HepG2 (cell line): ENCODE measurements around the gene VSIG10L2. TPM values are rescaled to one million over a fixed set of nuclear protein-coding genes. Genes with fewer than 3 reads are reported as not detected.

Experiments used
- ATAC-seq: fragments of 200-7000 bp; cut with Tn5 transposase; 3 replicates; pipeline ENCODE4 v1.9.1; 2020; ENCODE audit warnings: mild to moderate bottlenecking, moderate library complexity
- BruUV-seq: library from RNA; stranded (reverse); fragments of 400-500 nt; replicated peaks from 2 replicates; lab custom pipeline; 2021; lab: Mats Ljungman, UMichigan
- CTCF ChIA-PET: fragments of 300-600 bp; formaldehyde crosslinking; extraction: SDS; loops from one replicate; lab custom pipeline; 2021; ENCODE audit warnings: low total read pairs, inconsistent platforms, low intra/inter-chr PET ratio; lab: Yijun Ruan, JAX
- POLR2A ChIA-PET: fragments of 350-600 bp; sonication (Branson Sonifier 250); formaldehyde crosslinking; loops from one replicate; lab custom pipeline; 2020; ENCODE audit warnings: antibody characterized with exemption, inconsistent platforms; lab: Yijun Ruan, JAX
- DNase-seq: peaks from one replicate; pipeline ENCODE4 v3.0.0-alpha.2; 2015; ENCODE audit warnings: low spot score
- FAIRE-seq: peaks from 3 replicates; lab custom pipeline; 2011; peaks lifted over from hg19 to GRCh38; lab: Jason Lieb, UNC
- H2AFZ ChIP-seq: one replicate; pipeline ENCODE4 v1.6.1; 2011; ENCODE audit warnings: low read length, inconsistent platforms
- H3K27ac ChIP-seq: fragments of 300-600 bp; 3 replicates; pipeline ENCODE4 v1.8.0; 2011; ENCODE audit warnings: mixed run types, mild to moderate bottlenecking, mixed read lengths, low read length, inconsistent platforms; ENCODE audit not compliant: insufficient read depth; ENCODE audit errors: extremely low read length
- H3K27me3 ChIP-seq, 2 experiments: fragments of 200-600 bp in 1 of 2; 2 replicates in 1 of 2; 3 replicates in 1 of 2; pipeline versions ENCODE4 v1.6.0 to v1.8.0; 2011; ENCODE audit warnings: low read length in 2 of 2, mild to moderate bottlenecking in 2 of 2, moderate library complexity in 2 of 2, inconsistent platforms in 1 of 2; ENCODE audit not compliant: insufficient read depth in 2 of 2, control insufficient read depth in 1 of 2
- H3K36me3 ChIP-seq, 2 experiments: fragments of 200-600 bp in 1 of 2; replicated peaks in 1 of 2; 2 replicates in 1 of 2; 3 replicates in 1 of 2; pipeline versions ENCODE4 v1.5.1 to v1.8.0; 2011; ENCODE audit warnings: low read length in 2 of 2, inconsistent platforms in 1 of 2; ENCODE audit not compliant: insufficient read depth in 2 of 2, control insufficient read depth in 1 of 2
- H3K4me1 ChIP-seq: 2 replicates; pipeline ENCODE4 v1.5.1; 2012; ENCODE audit warnings: low read length, inconsistent platforms; ENCODE audit not compliant: insufficient read depth
- H3K4me2 ChIP-seq: 2 replicates; pipeline ENCODE4 v1.6.0; 2011; ENCODE audit warnings: low read depth, low read length, inconsistent platforms
- H3K4me3 ChIP-seq, 3 experiments: fragments of 200-600 bp in 1 of 3; sonication (generic), shearing (Covaris generic) in 1 of 3; replicated peaks in 1 of 3; 2 replicates each; pipeline ENCODE4 v1.5.1; 2011 to 2016; ENCODE audit warnings: low read length in 3 of 3, inconsistent platforms in 2 of 3, low read depth in 2 of 3, mild to moderate bottlenecking in 2 of 3, control low read depth in 1 of 3, mixed read lengths in 1 of 3; ENCODE audit not compliant: insufficient read depth in 1 of 3
- H3K79me2 ChIP-seq: one replicate; pipeline ENCODE4 v1.6.1; 2011; ENCODE audit warnings: low read length, inconsistent platforms; ENCODE audit not compliant: insufficient read depth
- H3K9ac ChIP-seq: 2 replicates; pipeline ENCODE4 v1.6.0; 2011; ENCODE audit warnings: mild to moderate bottlenecking, low read depth, low read length, inconsistent platforms; ENCODE audit not compliant: insufficient read depth
- H3K9me3 ChIP-seq: 2 replicates; pipeline ENCODE4 v1.5.1; 2012; ENCODE audit warnings: mild to moderate bottlenecking, low read length
- H4K20me1 ChIP-seq: 2 replicates; pipeline ENCODE4 v1.6.0; 2011; ENCODE audit warnings: inconsistent platforms, mild to moderate bottlenecking, low read length, moderate library complexity; ENCODE audit not compliant: insufficient read depth
- ARHGAP35 ChIP-seq: sonication (generic); formaldehyde crosslinking; IDR thresholded peaks from 2 replicates; pipeline ENCODE4 v1.9.0; 2022; ENCODE audit warnings: mild to moderate bottlenecking, inconsistent platforms, moderate library complexity, missing genetic modification reagents, borderline replicate concordance
- ELF4 ChIP-seq: sonication (generic); formaldehyde crosslinking; IDR thresholded peaks from 2 replicates; pipeline ENCODE4 v1.5.0; 2020; ENCODE audit warnings: missing genetic modification reagents, mild to moderate bottlenecking, moderate library complexity, borderline replicate concordance
- ETV6 ChIP-seq: sonication (generic); formaldehyde crosslinking; conservative IDR thresholded peaks from 2 replicates; pipeline ENCODE4 v1.4.0; 2020; ENCODE audit warnings: missing genetic modification reagents
- FOXK1 ChIP-seq: sonication (generic); formaldehyde crosslinking; IDR thresholded peaks from 2 replicates; pipeline ENCODE4 v1.4.0; 2020; ENCODE audit warnings: low read depth, missing genetic modification reagents, borderline replicate concordance
- GTF3A ChIP-seq: sonication (generic); formaldehyde crosslinking; conservative IDR thresholded peaks from 2 replicates; pipeline ENCODE4 v1.4.0; 2020; ENCODE audit warnings: mild to moderate bottlenecking, missing genetic modification reagents
- HDAC6 ChIP-seq: fragments of 200-600 bp; sonication (generic); IDR thresholded peaks from 2 replicates; pipeline ENCODE4 v1.7.0; 2017; ENCODE audit warnings: mild to moderate bottlenecking, antibody characterized with exemption, low read length, low read depth
- KDM1A ChIP-seq: IDR thresholded peaks from 2 replicates; pipeline ENCODE4 v1.6.1; 2016; ENCODE audit warnings: missing compliant biosample characterization
- MBNL3 ChIP-seq: fragments of 250-450 bp; sonication (Bioruptor Pico); conservative IDR thresholded peaks from 2 replicates; pipeline ENCODE4 v1.8.0; 2022; ENCODE audit warnings: mild to moderate bottlenecking, inconsistent platforms
- SOX6 ChIP-seq, 2 experiments: fragments of 450-650 bp in 1 of 2; sonication (generic) in 1 of 2; formaldehyde crosslinking in 1 of 2; IDR thresholded peaks; 2 replicates each; pipeline versions ENCODE4 v1.4.0 to v1.6.1; 2017 to 2020; ENCODE audit warnings: antibody characterized with exemption in 1 of 2, mild to moderate bottlenecking in 1 of 2, missing genetic modification reagents in 1 of 2
- TCF12 ChIP-seq, 2 experiments: fragments of 450-650 bp in 1 of 2; sonication (generic) in 1 of 2; formaldehyde crosslinking in 1 of 2; IDR thresholded peaks; 2 replicates each; pipeline versions ENCODE4 v1.6.1 to v1.8.0; 2017 to 2022; ENCODE audit warnings: antibody characterized with exemption in 1 of 2, mild to moderate bottlenecking in 1 of 2, missing genetic modification reagents in 1 of 2, moderate library complexity in 1 of 2
- ZNF207 ChIP-seq: fragments of 450-650 bp; IDR thresholded peaks from 2 replicates; pipeline ENCODE4 v1.6.1; 2016; ENCODE audit warnings: antibody characterized with exemption, borderline replicate concordance
- ZNF264 ChIP-seq: sonication (generic); formaldehyde crosslinking; IDR thresholded peaks from 2 replicates; pipeline ENCODE4 v1.4.0; 2020; ENCODE audit warnings: missing genetic modification reagents
- ZNF367 ChIP-seq: sonication (generic); formaldehyde crosslinking; IDR thresholded peaks from 2 replicates; pipeline ENCODE4 v1.4.0; 2020; ENCODE audit warnings: missing genetic modification reagents, borderline replicate concordance
- ZNF546 ChIP-seq: sonication (generic); formaldehyde crosslinking; conservative IDR thresholded peaks from 2 replicates; pipeline ENCODE4 v1.8.1; 2023; ENCODE audit warnings: mild to moderate bottlenecking, missing genetic modification reagents
- ZNF891 ChIP-seq: sonication (generic); formaldehyde crosslinking; IDR thresholded peaks from 2 replicates; pipeline ENCODE4 v1.5.0; 2020; ENCODE audit warnings: mild to moderate bottlenecking, missing genetic modification reagents
- ZSCAN12 ChIP-seq: sonication (generic); formaldehyde crosslinking; IDR thresholded peaks from 2 replicates; pipeline ENCODE4 v1.9.0; 2021; ENCODE audit warnings: mild to moderate bottlenecking, missing genetic modification reagents
- WGBS: methylation state at CpG from one replicate; pipeline ENCODE4 v1.1.6; 2017; ENCODE audit warnings: low lambda C conversion rate; 5-methylcytosine and 5-hydroxymethylcytosine counted together
- in situ Hi-C: cut with HindIII; loops from 2 replicates; pipeline ENCODE4 v1.10.0; 2017; ENCODE audit warnings: low pct_unique_long_range_greater_than_20kb; ENCODE audit not compliant: extremely low pct_ligation_motif_present
- intact Hi-C: fragments of 100-400 bp; cut with micrococcal nuclease; formaldehyde crosslinking; loops from one replicate; pipeline ENCODE4 v1.10.0; 2022; ENCODE audit not compliant: unreplicated experiment
- polyA plus RNA-seq, 8 experiments: library from polyadenylated mRNA; depleted of rRNA in 3 of 8; stranded (reverse) in 7 of 8; unstranded in 1 of 8; fragments of >200 nt; fragmentation: Illumina TruSeq in 4 of 8; extraction: Trizol in 4 of 8; gene quantifications; 2 replicates each; pipeline versions ENCODE4 v1.2.1 to v1.2.3, GENCODE V29; 2011 to 2016; ENCODE audit warnings: low read depth in 4 of 8, missing spikeins in 1 of 8, mixed read lengths in 1 of 8; ENCODE audit not compliant: insufficient read depth in 1 of 8
- total RNA-seq, 5 experiments: library from RNA; depleted of rRNA; stranded (reverse); fragments of >200 nt; fragmentation: Illumina TruSeq; extraction: Trizol; gene quantifications; 2 replicates each; pipeline ENCODE4 v1.2.3, GENCODE V29; 2016; ENCODE audit warnings: low read depth in 1 of 5
- TF ChIP-seq, protein P1 (sequence below): sonication (generic); formaldehyde crosslinking; IDR thresholded peaks from 2 replicates; pipeline ENCODE4 v1.5.1; 2020; ENCODE audit warnings: mild to moderate bottlenecking, missing genetic modification reagents, borderline replicate concordance
- TF ChIP-seq, protein P2 (sequence below): sonication (generic); formaldehyde crosslinking; IDR thresholded peaks from 2 replicates; pipeline ENCODE4 v1.9.0; 2021; ENCODE audit warnings: missing genetic modification reagents, mild to moderate bottlenecking, borderline replicate concordance

Gene VSIG10L2
- total and polyA plus RNA-seq, 2 of the 13 experiments (the other 11 are each of a cell fraction or from before 2014, with no cell fraction given) = 0.21 TPM; not detected in 1

DNA sequence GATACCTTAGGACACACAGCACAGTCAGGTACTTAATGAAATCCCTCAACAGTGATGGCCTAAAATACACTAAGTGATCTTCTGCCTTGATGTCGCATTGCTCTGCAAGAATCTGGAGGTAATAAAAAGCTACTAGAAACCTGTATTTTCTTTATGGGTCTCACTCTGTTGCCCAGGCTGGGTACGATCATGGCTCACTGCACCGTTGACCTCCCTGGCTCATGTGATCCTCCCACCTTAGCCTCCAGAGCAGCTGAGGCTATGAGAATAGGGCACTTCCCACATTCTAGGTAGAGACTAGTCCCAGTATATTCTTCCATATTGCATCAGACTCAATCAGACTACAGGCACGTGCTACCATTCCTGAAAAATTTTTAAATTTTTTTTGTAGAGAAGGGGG lies 21.7 kb downstream of the VSIG10L2 start (continued):
- no peak for TF ChIP-seq GTF3A

DNA sequence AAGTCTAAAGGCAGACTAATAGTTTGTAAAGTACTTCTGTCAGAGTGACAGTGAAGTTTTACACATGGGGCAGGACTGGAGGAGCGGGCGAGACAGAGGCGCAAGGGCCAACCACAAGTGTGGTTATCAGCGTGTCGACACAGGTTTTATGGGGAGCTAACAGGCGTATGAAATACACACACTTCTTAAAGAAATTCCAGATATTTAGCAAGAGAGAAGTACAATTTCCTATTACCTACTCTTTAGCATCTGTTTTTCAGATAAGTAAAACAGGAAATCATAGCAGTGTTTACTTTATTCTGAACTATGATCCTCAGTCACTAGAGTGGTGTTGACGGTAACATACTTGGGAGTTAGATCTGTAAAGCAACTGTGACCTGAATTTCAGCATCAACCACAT lies 22.5 kb downstream of the VSIG10L2 start:
- no peak overlapping the region for H2AFZ ChIP-seq
- no peaks in the 10 kb centered on the region for H3K9me3 ChIP-seq
- in situ Hi-C loops (no loop called here), intact Hi-C loops (no loop called here)
- H3K4me2 ChIP-seq = peak overlapping the region; percentile 39
- no peaks in the 10 kb centered on the region for H3K79me2 ChIP-seq
- peak; percentile 88 for ATAC-seq
- CTCF ChIA-PET = no interaction called here
- WGBS = 81% methylated on average over 7 of the region's 7 CpGs
- BruUV-seq = no TSS peak
- H3K36me3 ChIP-seq = no peaks in the 10 kb centered on the region
- POLR2A ChIA-PET = no interaction called here
- peak; percentile 70 for DNase-seq
- H3K27ac ChIP-seq = peak overlapping the region; percentile 50
- no peaks in the 10 kb centered on the region for H3K27me3 ChIP-seq
- peak; percentile 30 for FAIRE-seq
- H3K4me3 ChIP-seq = no peak overlapping the region
- no peak overlapping the region; the same call in 1 of the 2 replicates for H3K9ac ChIP-seq
- no peaks in the 10 kb centered on the region for H4K20me1 ChIP-seq
- H3K4me1 ChIP-seq = peaks cover 28% of the 10 kb centered on the region
- no peak for TF ChIP-seq ARHGAP35 (CRISPR knock-in tag)
- TF ChIP-seq KDM1A (CRISPR knock-in tag) = no peak
- TF ChIP-seq, protein P1, sequence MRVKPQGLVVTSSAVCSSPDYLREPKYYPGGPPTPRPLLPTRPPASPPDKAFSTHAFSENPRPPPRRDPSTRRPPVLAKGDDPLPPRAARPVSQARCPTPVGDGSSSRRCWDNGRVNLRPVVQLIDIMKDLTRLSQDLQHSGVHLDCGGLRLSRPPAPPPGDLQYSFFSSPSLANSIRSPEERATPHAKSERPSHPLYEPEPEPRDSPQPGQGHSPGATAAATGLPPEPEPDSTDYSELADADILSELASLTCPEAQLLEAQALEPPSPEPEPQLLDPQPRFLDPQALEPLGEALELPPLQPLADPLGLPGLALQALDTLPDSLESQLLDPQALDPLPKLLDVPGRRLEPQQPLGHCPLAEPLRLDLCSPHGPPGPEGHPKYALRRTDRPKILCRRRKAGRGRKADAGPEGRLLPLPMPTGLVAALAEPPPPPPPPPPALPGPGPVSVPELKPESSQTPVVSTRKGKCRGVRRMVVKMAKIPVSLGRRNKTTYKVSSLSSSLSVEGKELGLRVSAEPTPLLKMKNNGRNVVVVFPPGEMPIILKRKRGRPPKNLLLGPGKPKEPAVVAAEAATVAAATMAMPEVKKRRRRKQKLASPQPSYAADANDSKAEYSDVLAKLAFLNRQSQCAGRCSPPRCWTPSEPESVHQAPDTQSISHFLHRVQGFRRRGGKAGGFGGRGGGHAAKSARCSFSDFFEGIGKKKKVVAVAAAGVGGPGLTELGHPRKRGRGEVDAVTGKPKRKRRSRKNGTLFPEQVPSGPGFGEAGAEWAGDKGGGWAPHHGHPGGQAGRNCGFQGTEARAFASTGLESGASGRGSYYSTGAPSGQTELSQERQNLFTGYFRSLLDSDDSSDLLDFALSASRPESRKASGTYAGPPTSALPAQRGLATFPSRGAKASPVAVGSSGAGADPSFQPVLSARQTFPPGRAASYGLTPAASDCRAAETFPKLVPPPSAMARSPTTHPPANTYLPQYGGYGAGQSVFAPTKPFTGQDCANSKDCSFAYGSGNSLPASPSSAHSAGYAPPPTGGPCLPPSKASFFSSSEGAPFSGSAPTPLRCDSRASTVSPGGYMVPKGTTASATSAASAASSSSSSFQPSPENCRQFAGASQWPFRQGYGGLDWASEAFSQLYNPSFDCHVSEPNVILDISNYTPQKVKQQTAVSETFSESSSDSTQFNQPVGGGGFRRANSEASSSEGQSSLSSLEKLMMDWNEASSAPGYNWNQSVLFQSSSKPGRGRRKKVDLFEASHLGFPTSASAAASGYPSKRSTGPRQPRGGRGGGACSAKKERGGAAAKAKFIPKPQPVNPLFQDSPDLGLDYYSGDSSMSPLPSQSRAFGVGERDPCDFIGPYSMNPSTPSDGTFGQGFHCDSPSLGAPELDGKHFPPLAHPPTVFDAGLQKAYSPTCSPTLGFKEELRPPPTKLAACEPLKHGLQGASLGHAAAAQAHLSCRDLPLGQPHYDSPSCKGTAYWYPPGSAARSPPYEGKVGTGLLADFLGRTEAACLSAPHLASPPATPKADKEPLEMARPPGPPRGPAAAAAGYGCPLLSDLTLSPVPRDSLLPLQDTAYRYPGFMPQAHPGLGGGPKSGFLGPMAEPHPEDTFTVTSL = no peak
- TF ChIP-seq ZNF367 (CRISPR knock-in tag) = no peak
- no peak for TF ChIP-seq ZSCAN12 (CRISPR knock-in tag)
- TF ChIP-seq FOXK1 (CRISPR knock-in tag) = peak; percentile 33; the same call in 1 of the 2 replicates
- TF ChIP-seq ZNF546 = no peak
- TF ChIP-seq ELF4 (CRISPR knock-in tag) = no peak
- TF ChIP-seq ZNF891 (CRISPR knock-in tag) = no peak
- no peak for TF ChIP-seq MBNL3 (CRISPR knock-in tag)
- no peak for TF ChIP-seq TCF12 (IDR thresholded peaks at IDR 0.05)
- TF ChIP-seq TCF12 (CRISPR knock-in tag; IDR thresholded peaks at IDR 0.05) = no peak
- TF ChIP-seq ETV6 (CRISPR knock-in tag) = no peak
- TF ChIP-seq SOX6 (IDR thresholded peaks at IDR 0.05) = no peak
- TF ChIP-seq SOX6 (CRISPR knock-in tag; IDR thresholded peaks at IDR 0.05) = no peak; the same call in 1 of the 2 replicates
- TF ChIP-seq, protein P2, sequence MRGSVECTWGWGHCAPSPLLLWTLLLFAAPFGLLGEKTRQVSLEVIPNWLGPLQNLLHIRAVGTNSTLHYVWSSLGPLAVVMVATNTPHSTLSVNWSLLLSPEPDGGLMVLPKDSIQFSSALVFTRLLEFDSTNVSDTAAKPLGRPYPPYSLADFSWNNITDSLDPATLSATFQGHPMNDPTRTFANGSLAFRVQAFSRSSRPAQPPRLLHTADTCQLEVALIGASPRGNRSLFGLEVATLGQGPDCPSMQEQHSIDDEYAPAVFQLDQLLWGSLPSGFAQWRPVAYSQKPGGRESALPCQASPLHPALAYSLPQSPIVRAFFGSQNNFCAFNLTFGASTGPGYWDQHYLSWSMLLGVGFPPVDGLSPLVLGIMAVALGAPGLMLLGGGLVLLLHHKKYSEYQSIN (CRISPR knock-in tag) = no peak
- no peak for TF ChIP-seq HDAC6
- TF ChIP-seq ZNF207 = no peak
- no peak for TF ChIP-seq ZNF264 (CRISPR knock-in tag)
